ENCODE results near the gene CISH.

DNA sequence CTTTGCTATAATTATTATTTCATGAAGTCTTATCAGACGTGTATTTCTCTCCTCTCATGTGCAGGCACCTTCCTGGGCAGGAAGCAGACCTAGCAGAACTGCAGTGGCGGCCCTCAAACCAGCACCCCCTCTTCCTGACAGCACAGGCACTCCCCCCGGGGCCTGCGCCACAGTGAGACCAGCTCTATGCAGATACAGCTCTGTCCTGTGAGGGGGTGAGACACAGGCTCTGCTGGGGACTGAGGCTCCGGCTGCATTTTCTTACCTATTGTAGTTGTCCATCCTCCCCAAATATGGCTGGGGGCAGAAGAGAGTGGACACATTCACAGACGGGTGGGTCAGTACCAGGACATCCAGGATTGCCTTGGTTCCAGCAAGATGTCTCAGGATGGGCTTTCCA is 5.0 kb downstream of the CISH start:
- no peak for TF ChIP-seq EZH2phosphoT487 (IDR thresholded peaks at IDR 0.05; ENCODE audit: borderline replicate concordance, low read length)
- TF ChIP-seq, protein P1, sequence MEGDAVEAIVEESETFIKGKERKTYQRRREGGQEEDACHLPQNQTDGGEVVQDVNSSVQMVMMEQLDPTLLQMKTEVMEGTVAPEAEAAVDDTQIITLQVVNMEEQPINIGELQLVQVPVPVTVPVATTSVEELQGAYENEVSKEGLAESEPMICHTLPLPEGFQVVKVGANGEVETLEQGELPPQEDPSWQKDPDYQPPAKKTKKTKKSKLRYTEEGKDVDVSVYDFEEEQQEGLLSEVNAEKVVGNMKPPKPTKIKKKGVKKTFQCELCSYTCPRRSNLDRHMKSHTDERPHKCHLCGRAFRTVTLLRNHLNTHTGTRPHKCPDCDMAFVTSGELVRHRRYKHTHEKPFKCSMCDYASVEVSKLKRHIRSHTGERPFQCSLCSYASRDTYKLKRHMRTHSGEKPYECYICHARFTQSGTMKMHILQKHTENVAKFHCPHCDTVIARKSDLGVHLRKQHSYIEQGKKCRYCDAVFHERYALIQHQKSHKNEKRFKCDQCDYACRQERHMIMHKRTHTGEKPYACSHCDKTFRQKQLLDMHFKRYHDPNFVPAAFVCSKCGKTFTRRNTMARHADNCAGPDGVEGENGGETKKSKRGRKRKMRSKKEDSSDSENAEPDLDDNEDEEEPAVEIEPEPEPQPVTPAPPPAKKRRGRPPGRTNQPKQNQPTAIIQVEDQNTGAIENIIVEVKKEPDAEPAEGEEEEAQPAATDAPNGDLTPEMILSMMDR (IDR thresholded peaks at IDR 0.05; ENCODE audit: low read depth, low read length, poor library complexity, severe bottlenecking), result no peak

Data from DOHH2 (cell line).